ENCODE results near the gene MEF2C. TPM values are rescaled to one million over a fixed set of nuclear protein-coding genes. Genes with fewer than 3 reads are reported as not detected.

MEF2C gene
- polyA plus RNA-seq, 1 donor from 2014 or later: 30.2 TPM

- TF ChIP-seq RAD21 (conservative IDR thresholded peaks at IDR 0.05) (no peak), EZH2 (IDR thresholded peaks at IDR 0.05; ENCODE audit: borderline replicate concordance, insufficient read depth, low read length, poor library complexity, severe bottlenecking) (no peak), REST (IDR thresholded peaks at IDR 0.05; ENCODE audit: borderline replicate concordance) (no peak), MXI1 (conservative IDR thresholded peaks at IDR 0.05; ENCODE audit: poor library complexity, severe bottlenecking) (no peak), CTCF (IDR thresholded peaks at IDR 0.05; ENCODE audit: poor library complexity, severe bottlenecking) (no peak), EP300 (conservative IDR thresholded peaks at IDR 0.05; ENCODE audit: poor library complexity, severe bottlenecking) (no peak), SMC3 (conservative IDR thresholded peaks at IDR 0.05; ENCODE audit: poor library complexity) (no peak), TAF1 (IDR thresholded peaks at IDR 0.05; ENCODE audit: low read depth) (no peak), POLR2AphosphoS5 (IDR thresholded peaks at IDR 0.05) (no peak)
- H3K79me2 ChIP-seq (replicated peaks; ENCODE audit: insufficient read depth, low read length): no peaks in the 10 kb centered on the region
- H3K27ac ChIP-seq (ENCODE audit: low read length): no peak overlapping the region
Observed at GRCh38 chr5:88807327-88807726, 75.7 kb downstream of the MEF2C start.

GRCh38 chr5:88806338-88806737 is 76.6 kb downstream of the MEF2C start:
- Histone ChIP-seq H3F3A (ENCODE audit: insufficient read depth, low read length, poor library complexity, severe bottlenecking) (no peaks in the 10 kb centered on the region), H3K27me3 (ENCODE audit: insufficient read depth, low read depth, low read length) (no peaks in the 10 kb centered on the region), H3K9me2 (ENCODE audit: insufficient read depth, low read length) (no peaks in the 10 kb centered on the region), H3K4me2 (ENCODE audit: low read length) (no peak overlapping the region), H3K4me3 (ENCODE audit: low read length) (no peak overlapping the region), H4K20me1 (ENCODE audit: insufficient read depth) (no peaks in the 10 kb centered on the region), H3K79me2 (replicated peaks; ENCODE audit: insufficient read depth, low read length) (no peaks in the 10 kb centered on the region), H3K27ac (ENCODE audit: low read length) (no peak overlapping the region), H3K9ac (ENCODE audit: low read length) (no peak overlapping the region), H3K36me3 (ENCODE audit: insufficient read depth, low read length) (no peaks in the 10 kb centered on the region), H2AFZ (ENCODE audit: low read depth, low read length) (no peak overlapping the region), H3K9me3 (ENCODE audit: low read length) (no peaks in the 10 kb centered on the region)
- TF ChIP-seq CTCF (IDR thresholded peaks at IDR 0.05; ENCODE audit: poor library complexity, severe bottlenecking) (no peak), MXI1 (conservative IDR thresholded peaks at IDR 0.05; ENCODE audit: poor library complexity, severe bottlenecking) (no peak), EP300 (conservative IDR thresholded peaks at IDR 0.05; ENCODE audit: poor library complexity, severe bottlenecking) (no peak), REST (IDR thresholded peaks at IDR 0.05; ENCODE audit: borderline replicate concordance) (no peak), RAD21 (conservative IDR thresholded peaks at IDR 0.05) (no peak), EZH2 (IDR thresholded peaks at IDR 0.05; ENCODE audit: borderline replicate concordance, insufficient read depth, low read length, poor library complexity, severe bottlenecking) (no peak)

More at GRCh38 chr5:88807327-88807726, 75.7 kb downstream of the MEF2C start:
- H3K9me2 ChIP-seq (ENCODE audit: insufficient read depth, low read length): no peaks in the 10 kb centered on the region
- H3K4me3 ChIP-seq (ENCODE audit: low read length): no peak overlapping the region
- no peaks in the 10 kb centered on the region for H3K36me3 ChIP-seq (ENCODE audit: insufficient read depth, low read length)
- H4K20me1 ChIP-seq (ENCODE audit: insufficient read depth): no peaks in the 10 kb centered on the region
- H3K27me3 ChIP-seq (ENCODE audit: insufficient read depth, low read depth, low read length): no peaks in the 10 kb centered on the region
- no peak overlapping the region for H2AFZ ChIP-seq (ENCODE audit: low read depth, low read length)
- no peaks in the 10 kb centered on the region for H3K9me3 ChIP-seq (ENCODE audit: low read length)
- no peaks in the 10 kb centered on the region for H3F3A ChIP-seq (ENCODE audit: insufficient read depth, low read length, poor library complexity, severe bottlenecking)
- H3K4me2 ChIP-seq (ENCODE audit: low read length): no peak overlapping the region
- no peak overlapping the region for H3K9ac ChIP-seq (ENCODE audit: low read length)
